ENCODE data around the gene P2RY2. TPM values are rescaled to one million over a fixed set of nuclear protein-coding genes. Genes with fewer than 3 reads are reported as not detected.

Gene P2RY2
- total RNA-seq, 1 experiment from 2014 or later: 2.9 TPM

GRCh38 chr11:73205661-73206343, 12.3 kb upstream of the P2RY2 start:
- CTCF ChIA-PET: interaction anchor here (1.4 kb wide), 1 partner anchor 31 kb away, joined by 3 read pairs; no protein-coding TSS in a partner anchor
- no peak for ATAC-seq

More at GRCh38 chr11:73205661-73206343, 12.3 kb upstream of the P2RY2 start:
- H3K36me3 ChIP-seq (ENCODE audit: control insufficient read depth in 1 of 2, insufficient read depth in 2 of 2, low read length in 2 of 2): no peaks in the 10 kb centered on the region
- H3K27ac ChIP-seq (ENCODE audit: low read depth, low read length): no peak overlapping the region
- no peak overlapping the region for H3K4me2 ChIP-seq (ENCODE audit: low read length)
- POLR2A ChIA-PET: no interaction called here
- TF ChIP-seq CEBPB (IDR thresholded peaks at IDR 0.05; ENCODE audit: low read depth) (no peak), ATF3 (IDR thresholded peaks at IDR 0.05) (no peak), POLR2A (IDR thresholded peaks at IDR 0.05; ENCODE audit: borderline replicate concordance, extremely low read depth, insufficient read depth, insufficient read length) (no peak), FOSL1 (IDR thresholded peaks at IDR 0.05; ENCODE audit: low read depth) (no peak), POLR2AphosphoS5 (IDR thresholded peaks at IDR 0.05; ENCODE audit: low read depth, low read length) (no peak), ZFX (IDR thresholded peaks at IDR 0.05) (no peak), SIN3A (IDR thresholded peaks at IDR 0.05; ENCODE audit: low read depth) (no peak), TCF7L2 (IDR thresholded peaks at IDR 0.05; ENCODE audit: borderline replicate concordance, extremely low read depth, insufficient read depth, insufficient read length) (no peak), CBX3 (IDR thresholded peaks at IDR 0.05; ENCODE audit: low read depth) (no peak), SRF (IDR thresholded peaks at IDR 0.05; ENCODE audit: low read depth) (no peak), EZH2phosphoT487 (IDR thresholded peaks at IDR 0.05; ENCODE audit: borderline replicate concordance) (no peak)
- TF ChIP-seq, protein P1, sequence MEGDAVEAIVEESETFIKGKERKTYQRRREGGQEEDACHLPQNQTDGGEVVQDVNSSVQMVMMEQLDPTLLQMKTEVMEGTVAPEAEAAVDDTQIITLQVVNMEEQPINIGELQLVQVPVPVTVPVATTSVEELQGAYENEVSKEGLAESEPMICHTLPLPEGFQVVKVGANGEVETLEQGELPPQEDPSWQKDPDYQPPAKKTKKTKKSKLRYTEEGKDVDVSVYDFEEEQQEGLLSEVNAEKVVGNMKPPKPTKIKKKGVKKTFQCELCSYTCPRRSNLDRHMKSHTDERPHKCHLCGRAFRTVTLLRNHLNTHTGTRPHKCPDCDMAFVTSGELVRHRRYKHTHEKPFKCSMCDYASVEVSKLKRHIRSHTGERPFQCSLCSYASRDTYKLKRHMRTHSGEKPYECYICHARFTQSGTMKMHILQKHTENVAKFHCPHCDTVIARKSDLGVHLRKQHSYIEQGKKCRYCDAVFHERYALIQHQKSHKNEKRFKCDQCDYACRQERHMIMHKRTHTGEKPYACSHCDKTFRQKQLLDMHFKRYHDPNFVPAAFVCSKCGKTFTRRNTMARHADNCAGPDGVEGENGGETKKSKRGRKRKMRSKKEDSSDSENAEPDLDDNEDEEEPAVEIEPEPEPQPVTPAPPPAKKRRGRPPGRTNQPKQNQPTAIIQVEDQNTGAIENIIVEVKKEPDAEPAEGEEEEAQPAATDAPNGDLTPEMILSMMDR (IDR thresholded peaks at IDR 0.05 in 2 of 3, conservative IDR thresholded peaks at IDR 0.05 in 1 of 3; ENCODE audit: borderline replicate concordance in 1 of 3, insufficient read depth in 1 of 3, low read depth in 2 of 3, low read length in 2 of 3): no peak
- TF ChIP-seq, protein P2, sequence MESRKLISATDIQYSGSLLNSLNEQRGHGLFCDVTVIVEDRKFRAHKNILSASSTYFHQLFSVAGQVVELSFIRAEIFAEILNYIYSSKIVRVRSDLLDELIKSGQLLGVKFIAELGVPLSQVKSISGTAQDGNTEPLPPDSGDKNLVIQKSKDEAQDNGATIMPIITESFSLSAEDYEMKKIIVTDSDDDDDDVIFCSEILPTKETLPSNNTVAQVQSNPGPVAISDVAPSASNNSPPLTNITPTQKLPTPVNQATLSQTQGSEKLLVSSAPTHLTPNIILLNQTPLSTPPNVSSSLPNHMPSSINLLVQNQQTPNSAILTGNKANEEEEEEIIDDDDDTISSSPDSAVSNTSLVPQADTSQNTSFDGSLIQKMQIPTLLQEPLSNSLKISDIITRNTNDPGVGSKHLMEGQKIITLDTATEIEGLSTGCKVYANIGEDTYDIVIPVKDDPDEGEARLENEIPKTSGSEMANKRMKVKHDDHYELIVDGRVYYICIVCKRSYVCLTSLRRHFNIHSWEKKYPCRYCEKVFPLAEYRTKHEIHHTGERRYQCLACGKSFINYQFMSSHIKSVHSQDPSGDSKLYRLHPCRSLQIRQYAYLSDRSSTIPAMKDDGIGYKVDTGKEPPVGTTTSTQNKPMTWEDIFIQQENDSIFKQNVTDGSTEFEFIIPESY (IDR thresholded peaks at IDR 0.05; ENCODE audit: extremely low read depth, insufficient replicate concordance, low read length): no peak
- no peaks in the 10 kb centered on the region for H3K79me2 ChIP-seq (ENCODE audit: insufficient read depth, low read length)
- H3K4me1 ChIP-seq (ENCODE audit: control insufficient read depth in 1 of 2, insufficient read depth in 2 of 2, low read length in 2 of 2): peaks cover 5 to 8% of the 10 kb centered on the region in 2 experiments
- no peaks in the 10 kb centered on the region for H4K20me1 ChIP-seq (ENCODE audit: insufficient read depth)
- intact Hi-C loops (cut with micrococcal nuclease): no loop called here
- no peak overlapping the region for H3K4me3 ChIP-seq (replicated peaks in 1 of 2; ENCODE audit: low read depth in 1 of 2, low read length in 2 of 2)
- RAD21 ChIA-PET (ENCODE audit: low non-redundant PET in 1 of 2, low total read pairs in 2 of 2, uncharacterized antibody in 2 of 2, unreplicated experiment in 2 of 2): no interaction called here
- no peak overlapping the region for H3K9ac ChIP-seq (ENCODE audit: low read length)
- no peak overlapping the region for H2AFZ ChIP-seq (ENCODE audit: low read depth, low read length, poor library complexity, severe bottlenecking)
- no peaks in the 10 kb centered on the region for H3K27me3 ChIP-seq (ENCODE audit: insufficient read depth, low read length)
- BruUV-seq (replicated peaks): no TSS peak
- DNase-seq (ENCODE audit: low read depth, low spot score): no peak
- no peaks in the 10 kb centered on the region for H3K9me3 ChIP-seq (ENCODE audit: control insufficient read depth in 1 of 2, insufficient read depth in 1 of 2, low read depth in 1 of 2, low read length in 2 of 2)
- H3K9me2 ChIP-seq (ENCODE audit: insufficient read depth): no peaks in the 10 kb centered on the region

Measured in HCT116 (cell line).